WERI-Rb-1 (cell line): Measurements from ENCODE around the gene HECTD2.

ENCODE experiments used
- DNase-seq: peaks from one replicate; pipeline ENCODE4 v3.0.0-alpha.2; 2020
- H3K27ac ChIP-seq: fragments of 250-450 bp; sonication (Bioruptor Pico); 2 replicates; pipeline ENCODE4 v1.5.1; 2020; ENCODE audit warnings: mild to moderate bottlenecking, moderate library complexity
- H3K27me3 ChIP-seq: fragments of 250-450 bp; sonication (Bioruptor Pico); 2 replicates; pipeline ENCODE4 v1.5.1; 2021; ENCODE audit warnings: mild to moderate bottlenecking, low read depth, moderate library complexity; ENCODE audit not compliant: insufficient read depth, severe bottlenecking
- H3K36me3 ChIP-seq: fragments of 250-450 bp; sonication (Bioruptor Pico); 2 replicates; pipeline ENCODE4 v1.5.1; 2020; ENCODE audit warnings: mild to moderate bottlenecking, moderate library complexity
- H3K4me3 ChIP-seq: 2 replicates; pipeline ENCODE4 v1.5.1; 2011; ENCODE audit warnings: low read depth, mild to moderate bottlenecking, control low read depth, low read length
- H3K9me3 ChIP-seq: fragments of 250-450 bp; sonication (Bioruptor Pico); 2 replicates; pipeline ENCODE4 v1.5.1; 2021; ENCODE audit warnings: mild to moderate bottlenecking, moderate library complexity; ENCODE audit not compliant: severe bottlenecking
- CTCF ChIP-seq: IDR thresholded peaks from 2 replicates; pipeline ENCODE4 v1.5.1; 2011; ENCODE audit warnings: low read depth, mild to moderate bottlenecking, control low read depth, inconsistent platforms, low read length

Gene HECTD2

DNA sequence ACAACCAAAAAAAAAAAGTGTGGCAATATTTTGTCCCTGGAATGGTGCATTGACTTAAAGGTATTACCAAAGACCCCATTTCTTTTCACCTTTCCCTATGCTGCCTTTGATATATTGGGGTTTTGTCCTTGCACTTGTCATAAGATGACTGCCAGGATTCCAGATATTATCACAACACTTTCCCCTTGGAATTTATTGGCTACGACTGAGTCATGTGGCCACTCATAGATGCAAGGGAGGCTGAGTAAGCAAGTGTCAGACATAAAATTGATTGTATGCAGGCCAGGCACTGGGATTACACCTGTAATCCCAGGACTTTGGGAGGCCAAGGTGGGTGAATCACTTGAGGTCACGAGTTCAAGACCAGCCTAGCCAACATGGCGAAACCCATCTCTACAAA, 139.1 kb downstream of the HECTD2 start:
- no peaks in the 10 kb centered on the region for H3K9me3 ChIP-seq
- no peak overlapping the region for H3K4me3 ChIP-seq
- H3K27ac ChIP-seq = no peak overlapping the region
- no peaks in the 10 kb centered on the region for H3K36me3 ChIP-seq
- TF ChIP-seq CTCF = no peak
- no peak for DNase-seq
- H3K27me3 ChIP-seq = no peaks in the 10 kb centered on the region

DNA sequence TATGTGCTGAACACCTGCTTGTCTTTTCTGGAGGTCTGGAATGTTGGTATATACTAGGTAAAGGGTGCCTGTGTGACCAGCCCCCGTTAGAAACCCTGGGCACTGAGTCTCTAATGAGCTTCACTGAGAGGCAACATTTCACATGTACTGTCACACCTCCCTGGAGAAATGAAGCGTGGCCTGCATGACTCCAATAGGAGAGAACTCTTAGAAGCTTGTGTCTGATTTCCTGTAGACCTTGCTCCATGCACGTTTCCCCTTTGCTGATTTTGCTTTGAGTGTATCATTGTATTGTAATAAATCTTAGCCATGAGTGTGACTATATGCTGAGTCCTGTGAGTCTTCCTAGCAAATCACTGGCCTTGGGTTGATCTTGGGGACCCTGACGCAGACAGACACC, 139.9 kb downstream of the HECTD2 start:
- no peak for TF ChIP-seq CTCF
- DNase-seq = no peak

GRCh38 chr10:91551856-91552255, 141.7 kb downstream of the HECTD2 start:
- Histone ChIP-seq H3K36me3 (no peaks in the 10 kb centered on the region), H3K4me3 (no peak overlapping the region), H3K9me3 (no peaks in the 10 kb centered on the region), H3K27me3 (no peaks in the 10 kb centered on the region), H3K27ac (no peak overlapping the region)
- DNase-seq = peak; percentile 66
- TF ChIP-seq CTCF = peak; percentile 93

More for the DNA sequence above, 139.9 kb downstream of the HECTD2 start:
- no peaks in the 10 kb centered on the region for H3K9me3 ChIP-seq
- H3K27me3 ChIP-seq = no peaks in the 10 kb centered on the region
- H3K4me3 ChIP-seq = no peak overlapping the region
- H3K27ac ChIP-seq = no peak overlapping the region
- no peaks in the 10 kb centered on the region for H3K36me3 ChIP-seq

DNA sequence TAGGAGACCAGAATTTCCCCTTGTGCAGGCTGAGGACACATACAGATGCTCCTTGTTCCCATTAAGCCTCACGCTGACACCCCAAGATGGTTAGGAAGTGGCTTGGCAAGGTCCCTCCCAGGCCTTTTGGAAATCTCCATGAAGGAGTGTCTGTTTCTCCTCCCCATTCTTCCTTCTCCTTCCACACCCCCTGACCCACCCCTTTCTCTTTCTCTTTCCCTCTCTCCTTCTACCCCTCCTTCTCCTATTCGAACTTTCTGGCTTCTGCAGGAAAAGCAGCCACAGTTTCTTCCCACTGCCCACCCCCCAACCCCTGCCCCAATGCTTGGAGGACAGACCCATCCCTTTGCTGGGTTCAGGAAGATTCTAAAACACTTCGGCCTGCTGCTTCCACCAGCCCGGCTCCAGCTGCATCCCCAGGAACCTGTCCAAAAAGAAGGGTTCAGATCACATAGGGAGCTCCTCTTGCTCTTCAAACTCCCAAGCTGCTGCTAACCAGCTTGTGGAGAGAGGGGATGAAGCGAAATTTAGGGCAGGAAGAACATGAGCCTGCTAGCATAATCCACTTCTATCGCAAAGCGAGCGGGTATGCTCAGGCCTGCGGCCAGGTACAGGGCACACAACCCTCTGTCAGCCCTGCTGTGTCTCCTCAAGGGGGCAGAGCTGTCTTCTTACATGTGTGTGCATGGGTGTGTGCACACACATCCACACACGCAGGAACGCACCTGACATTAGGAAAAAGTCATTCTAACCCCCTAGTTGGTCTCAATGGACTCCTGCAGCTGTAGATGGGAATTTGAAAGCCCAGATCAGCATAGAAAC, 142.3 kb downstream of the HECTD2 start:
- no peaks in the 10 kb centered on the region for H3K27me3 ChIP-seq
- peak; percentile 65 for TF ChIP-seq CTCF
- no peak overlapping the region for H3K4me3 ChIP-seq
- H3K9me3 ChIP-seq = no peaks in the 10 kb centered on the region
- peak; percentile 22 for DNase-seq
- no peak overlapping the region for H3K27ac ChIP-seq
- no peaks in the 10 kb centered on the region for H3K36me3 ChIP-seq

DNA sequence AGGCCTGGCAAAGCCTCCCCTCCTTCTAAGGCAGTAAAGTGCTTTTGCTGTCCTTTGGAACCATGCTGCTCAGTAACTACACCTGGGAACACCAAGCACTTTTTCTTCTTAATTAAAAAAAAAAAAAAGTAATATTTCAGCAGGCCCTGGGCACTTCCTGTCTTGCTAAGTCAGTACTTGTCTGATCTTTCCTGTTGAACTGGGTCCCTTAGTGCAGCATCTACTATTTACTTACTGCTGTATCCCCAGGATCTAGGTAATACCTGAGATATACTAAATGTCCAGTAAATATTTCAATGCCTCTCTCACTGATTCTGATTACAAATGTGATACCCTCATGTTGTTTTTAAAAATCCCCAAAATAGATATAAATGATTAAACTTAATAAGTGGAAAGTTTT, 145.3 kb downstream of the HECTD2 start:
- no peak for TF ChIP-seq CTCF
- no peak for DNase-seq
- H3K27ac ChIP-seq = no peak overlapping the region
- no peak overlapping the region for H3K4me3 ChIP-seq
- H3K36me3 ChIP-seq = no peaks in the 10 kb centered on the region
- no peaks in the 10 kb centered on the region for H3K27me3 ChIP-seq
- no peaks in the 10 kb centered on the region for H3K9me3 ChIP-seq
